ENCODE results near the gene TARBP1.

DNA sequence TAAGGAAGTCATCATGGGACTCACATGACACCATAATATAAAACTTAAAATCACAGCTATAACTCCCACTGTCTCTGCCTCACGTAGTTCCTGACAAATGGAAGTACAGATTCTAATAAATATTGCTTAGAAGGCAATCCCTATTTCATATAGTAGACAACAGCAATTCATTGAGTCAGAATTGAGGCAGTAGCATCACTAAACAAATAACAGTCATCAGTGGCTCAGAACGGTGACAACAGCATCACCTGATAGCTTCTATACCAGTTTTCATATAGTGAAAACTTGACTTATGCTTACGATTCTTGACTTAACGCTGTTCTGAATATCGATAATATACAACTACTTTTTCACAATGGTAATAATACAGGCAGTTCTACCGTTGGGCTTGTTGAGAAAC lies 12.0 kb downstream of the TARBP1 start:
- TF ChIP-seq, protein P1, sequence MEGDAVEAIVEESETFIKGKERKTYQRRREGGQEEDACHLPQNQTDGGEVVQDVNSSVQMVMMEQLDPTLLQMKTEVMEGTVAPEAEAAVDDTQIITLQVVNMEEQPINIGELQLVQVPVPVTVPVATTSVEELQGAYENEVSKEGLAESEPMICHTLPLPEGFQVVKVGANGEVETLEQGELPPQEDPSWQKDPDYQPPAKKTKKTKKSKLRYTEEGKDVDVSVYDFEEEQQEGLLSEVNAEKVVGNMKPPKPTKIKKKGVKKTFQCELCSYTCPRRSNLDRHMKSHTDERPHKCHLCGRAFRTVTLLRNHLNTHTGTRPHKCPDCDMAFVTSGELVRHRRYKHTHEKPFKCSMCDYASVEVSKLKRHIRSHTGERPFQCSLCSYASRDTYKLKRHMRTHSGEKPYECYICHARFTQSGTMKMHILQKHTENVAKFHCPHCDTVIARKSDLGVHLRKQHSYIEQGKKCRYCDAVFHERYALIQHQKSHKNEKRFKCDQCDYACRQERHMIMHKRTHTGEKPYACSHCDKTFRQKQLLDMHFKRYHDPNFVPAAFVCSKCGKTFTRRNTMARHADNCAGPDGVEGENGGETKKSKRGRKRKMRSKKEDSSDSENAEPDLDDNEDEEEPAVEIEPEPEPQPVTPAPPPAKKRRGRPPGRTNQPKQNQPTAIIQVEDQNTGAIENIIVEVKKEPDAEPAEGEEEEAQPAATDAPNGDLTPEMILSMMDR (conservative IDR thresholded peaks at IDR 0.05) = no peak
- no peak for TF ChIP-seq ZFX (IDR thresholded peaks at IDR 0.05)
